Measurements from ENCODE around the gene SYTL3.
A peak's percentile ranks its signal among the peaks of the same experiment; 100 is the strongest.
"Not testable (repeated sequence)": the region's sequence is repeated elsewhere in the genome, so short reads cannot be mapped to it uniquely, and the experiment has no call there.

Gene SYTL3

GRCh38 chr6:158698931-158699330 lies 49.1 kb downstream of the SYTL3 start:
- DNase-seq (ENCODE audit: low spot score): no peak

- DNase-seq (ENCODE audit: low spot score): not testable (repeated sequence)
Measured at GRCh38 chr6:158701268-158701667, 51.4 kb downstream of the SYTL3 start.

- no peak for DNase-seq (ENCODE audit: low spot score)
Measured at GRCh38 chr6:158703111-158703836, 53.4 kb downstream of the SYTL3 start.

GRCh38 chr6:158703837-158704822 lies 54.3 kb downstream of the SYTL3 start:
- peak; percentile 78 for DNase-seq (ENCODE audit: low spot score)

GRCh38 chr6:158705386-158706126 lies 55.7 kb downstream of the SYTL3 start:
- DNase-seq (ENCODE audit: low spot score): no peak

GRCh38 chr6:158706369-158706982 lies 56.6 kb downstream of the SYTL3 start:
- DNase-seq (ENCODE audit: low spot score): peak; percentile 27

- peak; percentile 13 for DNase-seq (ENCODE audit: low spot score)
Measured at GRCh38 chr6:158707120-158707820, 57.4 kb downstream of the SYTL3 start.

DNA sequence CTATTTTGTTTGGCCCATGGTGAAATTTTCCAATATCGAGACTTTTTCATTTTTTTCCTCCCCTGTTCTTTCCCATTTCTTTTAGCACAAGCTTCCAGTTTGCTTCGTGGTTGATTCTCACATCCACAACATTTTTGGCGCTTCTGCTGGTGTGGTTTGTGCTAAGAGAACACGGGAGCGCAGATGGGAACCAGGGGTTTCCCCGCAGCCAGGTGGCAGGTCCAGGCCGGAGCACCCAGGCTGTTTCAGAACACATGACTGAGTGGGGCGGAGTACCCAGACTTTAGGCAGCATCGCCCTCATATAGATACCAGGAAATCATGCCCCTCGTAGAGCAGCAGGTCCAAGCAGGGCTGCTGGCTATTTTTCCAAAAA lies 58.0 kb downstream of the SYTL3 start:
- no peak for DNase-seq (ENCODE audit: low spot score)

DNA sequence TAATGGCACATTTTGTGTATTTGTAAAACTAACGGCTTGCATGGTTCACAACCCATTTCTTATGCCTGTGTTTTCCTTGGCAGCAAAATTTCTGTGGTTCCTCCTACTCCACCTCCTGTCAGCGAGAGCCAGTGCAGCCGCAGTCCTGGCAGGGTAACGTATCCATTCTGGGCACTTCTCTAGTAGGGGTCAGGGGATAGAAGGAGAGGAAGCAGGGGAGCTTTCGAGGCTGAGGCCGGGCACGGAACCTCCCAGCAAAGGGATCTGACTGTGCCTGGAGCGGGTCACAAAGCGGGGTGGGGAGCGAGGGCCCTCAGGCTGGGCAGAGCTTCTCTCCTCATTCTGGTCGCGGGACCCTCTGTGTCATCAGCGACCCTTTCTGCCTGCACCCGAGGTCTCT lies 58.4 kb downstream of the SYTL3 start:
- no peak for DNase-seq (ENCODE audit: low spot score)

DNA sequence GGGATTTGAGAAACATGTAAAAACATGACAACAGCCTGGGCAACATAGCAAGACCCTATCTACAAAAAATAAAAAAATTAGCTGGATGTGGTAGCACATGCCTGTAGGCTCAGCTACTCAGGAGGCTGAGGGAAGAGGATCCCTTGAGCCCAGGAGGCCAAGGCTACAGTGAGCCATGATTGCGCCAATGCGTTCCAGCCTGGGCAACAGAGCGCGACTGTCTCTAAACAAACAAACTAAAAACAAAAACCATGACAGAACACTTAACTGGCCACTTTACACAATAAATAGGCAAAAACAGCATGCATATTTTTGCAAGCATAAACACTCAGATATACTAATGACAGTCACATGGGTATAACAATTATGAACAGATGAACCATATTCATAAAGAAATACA lies 60.0 kb downstream of the SYTL3 start:
- DNase-seq (ENCODE audit: low spot score): no peak

GRCh38 chr6:158711264-158711663 lies 61.4 kb downstream of the SYTL3 start:
- DNase-seq (ENCODE audit: low spot score): no peak

DNA sequence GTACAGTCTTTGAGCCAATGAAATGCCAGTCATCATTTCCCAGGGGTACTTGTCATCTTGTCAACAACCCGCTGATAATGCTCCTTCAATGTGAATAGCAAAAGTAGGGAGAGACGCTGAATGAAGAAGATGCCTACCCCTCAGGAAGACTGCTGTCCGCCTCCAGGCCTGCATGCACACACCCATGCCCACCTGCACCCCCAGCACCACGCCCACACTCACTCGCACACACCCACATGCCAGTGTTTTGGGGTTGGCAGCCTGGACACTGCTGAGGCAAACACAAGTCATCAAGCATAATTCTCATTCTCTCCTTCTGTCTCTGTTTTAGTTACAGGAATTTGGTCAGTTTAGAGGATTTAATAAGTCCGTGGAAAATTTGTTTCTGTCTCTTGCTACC lies 63.6 kb downstream of the SYTL3 start:
- no peak for DNase-seq (ENCODE audit: low spot score)

DNA sequence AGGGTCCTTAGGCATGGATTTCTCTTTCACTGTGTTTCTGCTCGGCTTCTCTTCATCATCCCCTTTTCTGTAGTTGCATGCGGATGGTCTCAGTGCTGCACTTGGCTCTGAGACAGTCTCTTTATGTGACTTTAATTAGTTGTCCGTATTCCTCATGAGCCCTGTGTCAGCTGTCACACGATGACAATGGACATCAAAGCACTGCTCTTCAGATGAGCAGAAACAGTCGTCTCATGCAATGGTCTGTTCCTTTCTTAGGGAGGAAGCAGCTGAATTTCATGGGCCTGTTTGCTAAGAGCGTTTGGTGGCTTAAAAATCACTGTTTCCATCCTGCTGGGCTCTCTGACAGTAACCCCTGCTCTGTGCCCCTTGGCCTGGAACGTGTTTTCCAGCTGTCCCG lies 64.9 kb downstream of the SYTL3 start:
- DNase-seq (ENCODE audit: low spot score): no peak

- no peak for DNase-seq (ENCODE audit: low spot score)
Measured at GRCh38 chr6:158715330-158716311, 65.8 kb downstream of the SYTL3 start.

DNA sequence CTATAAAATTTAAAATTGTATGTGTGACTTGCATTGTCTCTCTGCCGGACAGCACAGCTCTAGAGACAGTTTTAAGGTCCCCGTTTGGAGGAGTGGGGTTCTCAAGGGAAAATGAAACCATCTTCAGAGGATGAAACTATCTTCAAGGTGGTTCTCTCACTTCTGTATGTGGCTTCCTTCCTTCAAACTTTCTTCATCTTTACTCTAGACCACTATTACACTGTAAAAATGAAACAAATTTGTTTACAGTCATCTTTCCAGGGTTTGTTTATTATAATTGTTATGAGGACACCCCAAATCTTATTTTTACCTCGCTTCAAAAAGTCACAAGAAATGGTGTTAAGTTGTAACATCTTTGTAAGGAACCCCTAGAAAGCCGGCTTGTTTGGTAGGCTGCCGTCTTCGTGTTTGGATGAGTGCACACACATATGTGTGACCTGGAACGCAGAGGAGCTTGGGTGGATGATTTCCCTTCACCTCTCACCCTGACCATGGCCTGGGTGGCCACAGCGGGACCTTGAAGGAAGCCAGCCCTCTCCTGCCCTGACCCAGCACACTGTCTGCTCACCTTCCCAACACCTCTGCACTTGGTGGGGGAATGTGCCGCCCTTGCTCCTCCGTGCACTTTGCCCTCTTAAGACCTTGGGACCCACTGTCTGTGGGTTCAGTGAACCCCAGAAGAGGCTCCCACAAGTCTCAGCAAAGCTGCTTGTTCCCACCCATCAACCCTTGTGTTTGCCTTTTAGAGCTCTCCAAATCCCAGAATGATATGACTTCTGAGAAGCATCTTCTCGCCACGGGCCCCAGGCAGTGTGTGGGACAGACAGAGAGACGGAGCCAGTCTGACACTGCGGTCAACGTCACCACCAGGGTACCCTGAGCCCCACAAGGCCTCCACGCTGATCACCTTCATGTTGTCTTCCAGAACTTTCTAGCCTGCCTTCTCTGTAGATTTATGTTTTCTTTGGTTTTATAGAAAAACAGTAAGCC lies 67.8 kb downstream of the SYTL3 start:
- DNase-seq (ENCODE audit: low spot score): no peak

DNA sequence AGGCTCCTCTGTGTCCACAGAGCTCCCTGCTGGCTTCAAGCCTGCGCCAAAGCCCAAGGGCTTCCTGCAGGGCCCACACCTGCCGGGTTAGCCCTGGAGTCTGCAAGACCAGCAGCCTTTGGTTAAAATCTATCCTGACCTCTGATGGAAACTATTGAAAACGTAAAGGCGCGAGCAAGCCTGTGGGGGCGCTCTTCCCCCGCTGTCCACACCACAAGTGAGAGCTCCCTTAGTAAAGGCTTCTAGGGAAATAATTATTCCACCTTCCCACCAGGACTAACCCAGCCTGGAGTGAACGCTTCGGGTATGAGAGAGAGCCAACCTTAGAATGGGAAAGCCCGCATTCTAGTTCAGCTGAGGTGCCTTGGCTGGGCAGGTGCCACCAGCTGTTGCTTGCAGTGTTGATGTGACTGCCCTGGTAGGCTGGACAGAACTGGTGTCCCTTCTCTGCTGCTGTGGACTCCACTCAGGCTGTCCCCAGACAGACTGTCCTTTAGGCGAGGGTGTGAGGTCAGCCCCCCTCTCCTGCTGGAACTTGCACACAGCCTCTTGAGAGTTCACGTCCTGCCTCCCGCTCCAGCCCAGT lies 68.7 kb downstream of the SYTL3 start:
- no peak for DNase-seq (ENCODE audit: low spot score)

- no peak for DNase-seq (ENCODE audit: low spot score)
Measured at GRCh38 chr6:158722176-158722729, 72.4 kb downstream of the SYTL3 start.

- DNase-seq (ENCODE audit: low spot score): no peak
Measured at GRCh38 chr6:158725704-158726103, 75.8 kb downstream of the SYTL3 start.

Measured in hematopoietic multipotent progenitor cell treated with erythropoietin and hydrocortisone succinate and interleukin-3 and kit ligand, for 15 days (in vitro differentiated cells).